GM18511 (cell line): ENCODE data around the gene KCNMA1.

ENCODE experiments used
- ATAC-seq: cut with Tn5 transposase; IDR thresholded peaks from one replicate; pipeline ENCODE4 v1.9.1; 2021; ENCODE audit warnings: mild to moderate bottlenecking, moderate library complexity; ENCODE audit not compliant: unreplicated experiment

The KCNMA1 gene

GRCh38 chr10:77016855-77017254 lies 620.8 kb downstream of the KCNMA1 start:
- no peak for ATAC-seq

GRCh38 chr10:77016278-77016815 lies 621.3 kb downstream of the KCNMA1 start:
- ATAC-seq = no peak

GRCh38 chr10:77015360-77015759 lies 622.2 kb downstream of the KCNMA1 start:
- no peak for ATAC-seq

GRCh38 chr10:77012812-77013500 lies 624.7 kb downstream of the KCNMA1 start:
- no peak for ATAC-seq

GRCh38 chr10:77011874-77012811 lies 625.5 kb downstream of the KCNMA1 start:
- no peak for ATAC-seq

- ATAC-seq = no peak
Measured at GRCh38 chr10:77010430-77010829, 627.2 kb downstream of the KCNMA1 start.

- ATAC-seq = peak; percentile 70
Measured at GRCh38 chr10:77007834-77008233, 629.8 kb downstream of the KCNMA1 start.

GRCh38 chr10:77006836-77007511 lies 630.6 kb downstream of the KCNMA1 start:
- no peak for ATAC-seq

GRCh38 chr10:77005871-77006270 lies 631.7 kb downstream of the KCNMA1 start:
- ATAC-seq = no peak

GRCh38 chr10:77004917-77005564 lies 632.6 kb downstream of the KCNMA1 start:
- ATAC-seq = no peak

GRCh38 chr10:77002872-77003271 lies 634.7 kb downstream of the KCNMA1 start:
- ATAC-seq = no peak

- ATAC-seq = no peak
Measured at GRCh38 chr10:77001206-77001605, 636.4 kb downstream of the KCNMA1 start.

GRCh38 chr10:76998451-76998850 lies 639.2 kb downstream of the KCNMA1 start:
- ATAC-seq = no peak

- no peak for ATAC-seq
Measured at GRCh38 chr10:76997631-76998030, 640.0 kb downstream of the KCNMA1 start.

- no peak for ATAC-seq
Measured at GRCh38 chr10:76995023-76995422, 642.6 kb downstream of the KCNMA1 start.

- no peak for ATAC-seq
Measured at GRCh38 chr10:76993213-76993612, 644.4 kb downstream of the KCNMA1 start.

GRCh38 chr10:76992467-76992866 lies 645.1 kb downstream of the KCNMA1 start:
- no peak for ATAC-seq

- ATAC-seq = no peak
Measured at GRCh38 chr10:76991621-76992020, 646.0 kb downstream of the KCNMA1 start.

- ATAC-seq = no peak
Measured at GRCh38 chr10:76990561-76990960, 647.0 kb downstream of the KCNMA1 start.

GRCh38 chr10:76984559-76985443 lies 652.8 kb downstream of the KCNMA1 start:
- ATAC-seq = peak; percentile 98
